Measurements from ENCODE around the gene ARHGAP15. TPM values are rescaled to one million over a fixed set of nuclear protein-coding genes. Genes with fewer than 3 reads are reported as not detected.

ARHGAP15 gene
- total and polyA plus RNA-seq, 12 donors, result 1.3 to 7.7 (median 2.8) TPM

- intact Hi-C loops (cut with DNase I), result no loop called here
- ATAC-seq (no peak), DNase-seq (no peak)
- H3K27me3 ChIP-seq, result no peaks in the 10 kb centered on the region
- H3K4me1 ChIP-seq, result no peaks in the 10 kb centered on the region
- 78 to 90% methylated on average over 3 of the region's 3 CpGs for WGBS, 2 donors
- H3K36me3 ChIP-seq, result no peaks in the 10 kb centered on the region
- H3K9me3 ChIP-seq, result no peaks in the 10 kb centered on the region
- H3K4me3 ChIP-seq, result no peak overlapping the region
- no peak for TF ChIP-seq CTCF (IDR thresholded peaks at IDR 0.05)
- no peak overlapping the region for H3K27ac ChIP-seq
Measured at GRCh38 chr2:143356336-143356735, 227.1 kb downstream of the ARHGAP15 start.

DNA sequence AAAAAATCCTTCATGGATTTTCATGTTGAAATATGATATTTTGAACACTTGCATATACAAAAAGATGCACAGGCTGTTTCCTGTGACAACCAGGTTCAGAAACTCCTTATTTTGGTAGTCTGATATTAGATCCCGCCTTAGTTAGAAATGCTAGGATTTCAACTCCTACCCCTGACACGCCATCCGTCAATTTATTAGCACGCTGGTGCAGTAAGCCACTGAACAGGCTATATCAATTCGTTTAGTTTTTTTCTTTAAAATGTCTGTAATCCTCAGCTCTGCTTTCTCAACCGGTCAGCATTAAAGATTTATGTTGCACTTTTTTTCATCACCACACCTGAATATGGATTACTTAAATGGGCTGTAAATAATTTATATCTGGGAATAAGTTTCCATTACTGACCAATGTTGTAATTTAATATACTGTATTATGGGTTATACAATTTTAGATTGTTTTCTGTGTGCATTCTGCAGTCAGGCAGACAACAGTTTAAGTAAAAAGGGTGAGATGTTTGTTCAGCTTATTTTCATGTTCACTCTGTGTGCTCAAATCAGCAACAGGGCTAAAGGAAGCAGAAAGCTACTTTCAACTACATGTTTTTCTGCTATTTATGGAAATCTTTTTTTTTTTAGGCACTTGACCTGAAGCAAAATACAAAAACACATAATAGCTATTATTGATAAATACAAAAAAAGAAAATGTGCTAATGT, 227.7 kb downstream of the ARHGAP15 start:
- no peak for ATAC-seq
- 85 to 88% methylated on average over 6 of the region's 6 CpGs for WGBS, 2 donors
- Histone ChIP-seq H3K27me3 (no peaks in the 10 kb centered on the region), H3K4me3 (no peak overlapping the region), H3K36me3 (no peaks in the 10 kb centered on the region), H3K9me3 (no peaks in the 10 kb centered on the region), H3K4me1 (no peaks in the 10 kb centered on the region), H3K27ac (no peak overlapping the region)
- intact Hi-C loops (cut with DNase I), result no loop called here
- no peak for DNase-seq
- no peak for TF ChIP-seq CTCF (IDR thresholded peaks at IDR 0.05)

GRCh38 chr2:143357966-143358365, 228.7 kb downstream of the ARHGAP15 start:
- Histone ChIP-seq H3K9me3 (no peaks in the 10 kb centered on the region), H3K27ac (no peak overlapping the region), H3K36me3 (no peaks in the 10 kb centered on the region), H3K27me3 (no peaks in the 10 kb centered on the region), H3K4me3 (no peak overlapping the region), H3K4me1 (no peaks in the 10 kb centered on the region)
- ATAC-seq (no peak), DNase-seq (no peak)
- WGBS, 2 donors, result 57 to 67% methylated on average over 2 of the region's 2 CpGs
- intact Hi-C loops (cut with DNase I), result no loop called here
- TF ChIP-seq CTCF (IDR thresholded peaks at IDR 0.05), result no peak

- no peak overlapping the region for H3K4me3 ChIP-seq
- intact Hi-C loops (cut with DNase I), result no loop called here
- DNase-seq, result no peak
- ATAC-seq, result no peak
- H3K27me3 ChIP-seq, result no peaks in the 10 kb centered on the region
- no peaks in the 10 kb centered on the region for H3K36me3 ChIP-seq
- WGBS, 2 donors, result 92 to 96% methylated on average over 2 of the region's 2 CpGs
- H3K9me3 ChIP-seq, result no peaks in the 10 kb centered on the region
- H3K27ac ChIP-seq, result no peak overlapping the region
- TF ChIP-seq CTCF (IDR thresholded peaks at IDR 0.05), result no peak
- no peaks in the 10 kb centered on the region for H3K4me1 ChIP-seq
Measured at GRCh38 chr2:143361346-143361745, 232.1 kb downstream of the ARHGAP15 start.

All from heart right ventricle (tissue), 16 donors.